GM18870 (cell line): Measurements from ENCODE around the gene P3H2.
"Not testable (repeated sequence)": the region's sequence is repeated elsewhere in the genome, so short reads cannot be mapped to it uniquely, and the experiment has no call there.

Experiments used
- ATAC-seq: cut with Tn5 transposase; IDR thresholded peaks from one replicate; pipeline ENCODE4 v1.9.1; 2021; ENCODE audit warnings: moderate library complexity; ENCODE audit not compliant: unreplicated experiment

Gene P3H2

GRCh38 chr3:190089711-190090110 is 31.0 kb downstream of the P3H2 start:
- peak; percentile 62 for ATAC-seq

GRCh38 chr3:190088890-190089289 is 31.8 kb downstream of the P3H2 start:
- no peak for ATAC-seq

- ATAC-seq: peak; percentile 64
These were observed 34.5 kb downstream of the P3H2 start for GRCh38 chr3:190086191-190086590.

GRCh38 chr3:190084983-190085382 is 35.7 kb downstream of the P3H2 start:
- no peak for ATAC-seq

GRCh38 chr3:190083635-190084034 is 37.1 kb downstream of the P3H2 start:
- ATAC-seq: no peak

- ATAC-seq: no peak
These were observed 39.3 kb downstream of the P3H2 start for GRCh38 chr3:190081389-190081788.

GRCh38 chr3:190079173-190079572 is 41.5 kb downstream of the P3H2 start:
- ATAC-seq: not testable (repeated sequence)

- ATAC-seq: no peak
These were observed 43.2 kb downstream of the P3H2 start for GRCh38 chr3:190077395-190078045.

- no peak for ATAC-seq
These were observed 43.9 kb downstream of the P3H2 start for GRCh38 chr3:190076601-190077394.

GRCh38 chr3:190076136-190076535 is 44.6 kb downstream of the P3H2 start:
- ATAC-seq: no peak

GRCh38 chr3:190074817-190075216 is 45.9 kb downstream of the P3H2 start:
- ATAC-seq: no peak

GRCh38 chr3:190073264-190074008 is 47.3 kb downstream of the P3H2 start:
- peak; percentile 61 for ATAC-seq

- no peak for ATAC-seq
These were observed 47.8 kb downstream of the P3H2 start for GRCh38 chr3:190072856-190073255.

GRCh38 chr3:190071921-190072320 is 48.8 kb downstream of the P3H2 start:
- ATAC-seq: not testable (repeated sequence)

- no peak for ATAC-seq
These were observed 49.9 kb downstream of the P3H2 start for GRCh38 chr3:190070622-190071347.

GRCh38 chr3:190065204-190065603 is 55.5 kb downstream of the P3H2 start:
- ATAC-seq: no peak

GRCh38 chr3:190064659-190065058 is 56.0 kb downstream of the P3H2 start:
- ATAC-seq: no peak

GRCh38 chr3:190064112-190064511 is 56.6 kb downstream of the P3H2 start:
- no peak for ATAC-seq

- no peak for ATAC-seq
These were observed 57.2 kb downstream of the P3H2 start for GRCh38 chr3:190063490-190063889.

GRCh38 chr3:190060192-190060775 is 60.4 kb downstream of the P3H2 start:
- ATAC-seq: no peak

- no peak for ATAC-seq
These were observed 61.5 kb downstream of the P3H2 start for GRCh38 chr3:190059242-190059590.
